Fibroblast of peridontal ligament (primary cell): Measurements from ENCODE around the gene KRT40.
"Not testable (repeated sequence)": the region's sequence is repeated elsewhere in the genome, so short reads cannot be mapped to it uniquely, and the experiment has no call there.

ENCODE experiments used
- DNase-seq: peaks from one replicate; pipeline ENCODE4 v3.0.0-alpha.2; 2010; ENCODE audit errors: extremely low read depth

KRT40 gene

DNA sequence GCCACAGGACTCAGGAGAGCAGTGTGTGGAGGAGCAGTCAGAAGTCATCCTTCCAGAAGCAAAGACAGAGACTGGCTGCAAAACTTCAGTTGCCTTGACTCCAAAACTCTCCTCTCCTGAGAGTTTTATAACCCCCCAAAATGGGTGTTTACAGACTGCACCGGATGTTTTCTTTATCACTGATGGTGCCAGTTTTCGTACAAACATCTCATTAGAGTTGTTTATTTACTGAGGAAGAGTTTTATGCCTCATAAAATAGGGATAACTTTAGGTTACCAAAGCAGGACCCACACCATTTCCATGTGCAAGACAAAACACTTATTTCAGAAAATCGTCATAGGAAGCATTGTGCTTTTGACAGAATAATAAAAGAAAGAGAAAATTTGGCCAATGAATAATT is at the start of gene KRT40:
TSS of gene KRT40 (minus strand) at position 101 of the 400 bp plus-strand sequence. CDS start at position 48, 53 bp downstream.
- no peak for DNase-seq

DNA sequence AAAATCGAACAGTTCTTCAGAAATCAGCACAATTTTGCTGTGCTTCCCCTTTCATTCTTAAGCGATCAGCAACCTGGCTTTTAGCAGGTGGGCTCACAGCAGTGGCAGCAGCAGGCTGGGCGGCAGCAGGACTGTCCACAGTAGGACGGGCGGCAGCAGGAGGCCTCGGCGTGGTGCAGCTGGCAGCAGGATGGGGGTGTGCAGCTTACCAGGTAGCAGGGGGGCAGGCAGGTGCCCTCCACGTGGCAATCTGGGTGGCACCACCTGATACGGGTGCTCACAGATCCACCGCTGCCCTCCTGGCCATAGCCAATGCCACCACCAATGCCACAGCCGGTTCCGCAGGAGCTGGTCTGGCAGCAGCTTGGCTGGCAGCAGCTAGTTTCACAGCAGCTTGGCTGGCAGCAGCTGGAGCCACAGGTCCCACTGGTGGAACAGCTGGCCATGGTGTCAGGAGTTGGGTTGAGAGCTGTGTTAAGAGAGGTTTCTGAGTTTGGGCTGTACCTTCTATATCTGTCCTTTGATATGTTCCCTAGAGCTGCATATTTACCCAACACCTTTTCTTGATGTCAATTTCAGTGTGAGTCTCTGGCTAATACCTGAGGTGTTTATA is 45.6 kb upstream of the KRT40 start, which contains the start of gene KRTAP1-4:
TSS of gene KRTAP1-4 (minus strand) at position 563 of the 613 bp plus-strand sequence. CDS start at position 446, 117 bp downstream.
- DNase-seq = no peak

DNA sequence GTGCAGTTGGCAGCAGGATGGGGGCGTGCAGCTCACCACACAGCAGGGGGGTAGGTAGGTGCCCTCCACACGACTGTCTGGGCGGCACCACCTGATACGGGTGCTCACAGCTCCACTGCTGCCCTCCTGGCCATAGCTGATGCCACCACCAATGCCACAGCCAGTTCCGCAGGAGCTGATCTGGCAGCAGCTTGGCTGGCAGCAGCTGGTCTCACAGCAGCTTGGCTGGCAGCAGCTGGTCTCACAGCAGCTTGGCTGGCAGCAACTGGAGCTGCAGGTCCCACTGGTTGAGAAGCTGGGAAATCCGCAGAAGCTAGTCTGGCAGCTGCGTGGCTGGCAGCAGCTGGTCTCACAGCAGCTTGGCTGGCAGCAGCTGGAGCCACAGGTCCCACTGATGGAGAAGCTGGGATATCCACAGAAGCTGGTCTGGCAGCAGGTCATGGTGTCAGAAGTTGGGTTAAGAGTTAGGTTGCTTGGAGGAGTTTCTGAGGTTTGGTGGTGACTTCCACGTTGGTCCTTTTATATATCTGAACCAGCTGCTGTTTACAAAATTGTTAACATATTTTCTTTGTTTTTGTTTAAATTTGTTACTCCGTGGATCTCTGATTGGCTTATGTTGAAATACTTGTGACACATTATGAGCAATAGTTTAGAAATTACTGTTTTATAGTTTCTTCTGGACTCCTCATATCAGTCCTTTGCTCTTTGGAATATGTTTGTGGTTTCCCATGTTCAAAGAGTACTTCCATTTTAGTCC is 42.8 kb upstream of the KRT40 start, which contains the start of gene KRTAP1-5:
TSS of gene KRTAP1-5 (minus strand) at position 494 of the 757 bp plus-strand sequence. CDS start at position 441, 53 bp downstream.
- peak; percentile 98 for DNase-seq

DNA sequence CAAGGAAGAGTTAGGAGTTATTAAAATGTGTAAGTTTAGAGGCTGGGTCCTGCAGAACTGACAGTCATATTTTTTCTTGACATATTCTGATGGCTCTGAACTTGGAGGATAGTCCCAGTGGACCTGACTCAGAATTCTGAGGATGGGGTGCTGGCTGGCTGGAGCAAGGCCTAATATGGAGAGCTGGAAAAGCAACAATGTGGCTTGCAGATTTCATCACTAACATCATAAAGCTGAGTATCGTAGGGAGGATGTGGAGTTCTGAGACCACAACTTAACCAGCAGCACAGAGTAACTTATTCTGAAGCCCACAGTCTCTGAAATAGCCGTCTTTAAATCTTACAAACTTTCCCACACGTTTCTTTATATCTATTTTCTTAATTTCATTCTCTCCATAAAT is 40.6 kb upstream of the KRT40 start:
- DNase-seq = peak; percentile 77

DNA sequence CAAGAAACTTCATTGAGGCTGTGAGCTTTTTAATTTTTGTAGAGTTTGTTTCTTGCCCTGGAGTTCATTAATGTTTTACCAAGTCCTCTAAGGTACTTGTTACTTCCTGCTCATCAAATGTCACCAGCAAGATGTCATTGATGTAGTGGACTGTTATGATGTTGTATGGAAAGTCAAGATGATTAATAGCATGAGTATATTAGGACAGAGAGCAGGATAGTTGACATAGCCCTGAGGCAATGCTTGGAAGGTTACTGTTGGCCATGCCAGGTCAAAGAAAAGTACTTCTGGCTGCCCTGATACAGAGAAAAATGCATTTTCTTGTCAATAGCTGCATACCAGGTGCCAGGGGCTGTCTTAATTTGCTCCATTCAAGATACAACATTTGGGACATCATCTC is 36.2 kb upstream of the KRT40 start:
- DNase-seq = no peak

DNA sequence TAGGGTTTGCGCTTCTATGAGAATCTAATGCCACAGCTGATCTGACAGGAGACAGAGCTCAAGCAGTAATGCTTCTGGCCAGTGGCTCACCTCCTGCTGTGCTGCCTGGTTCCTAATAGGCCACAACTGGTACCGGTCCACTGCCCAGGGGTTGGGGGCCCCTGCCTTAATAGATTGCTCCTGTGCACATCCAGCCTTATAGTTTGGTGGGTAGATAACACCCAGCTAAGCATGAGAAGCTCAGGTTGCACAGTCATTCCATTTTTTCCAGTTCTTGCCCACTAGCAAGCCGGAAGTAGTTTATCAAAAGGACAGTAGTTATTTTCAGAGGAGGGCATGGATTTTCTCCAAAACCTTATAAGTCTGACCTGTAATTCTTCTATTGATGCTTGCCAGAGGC is 35.3 kb upstream of the KRT40 start:
- DNase-seq = no peak

DNA sequence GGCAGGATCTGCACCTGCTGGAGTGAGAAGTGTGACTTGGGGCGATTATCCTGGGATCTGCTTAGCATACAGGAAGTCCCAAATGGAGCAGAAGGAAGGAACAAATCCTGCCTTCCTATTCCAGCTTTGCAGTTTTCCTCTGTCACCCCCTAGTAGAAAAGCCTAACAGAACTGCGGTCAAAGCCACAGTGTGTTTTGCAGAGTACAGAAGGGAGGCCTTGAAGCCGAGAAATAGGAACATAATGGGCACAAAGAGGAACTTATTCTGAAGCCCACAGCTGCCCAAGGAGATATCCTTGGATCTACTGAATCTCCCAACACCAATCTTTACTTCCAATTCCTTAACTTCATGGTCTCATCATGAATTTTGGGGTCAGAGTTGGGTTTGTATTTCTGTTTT is 34.4 kb upstream of the KRT40 start:
- no peak for DNase-seq

DNA sequence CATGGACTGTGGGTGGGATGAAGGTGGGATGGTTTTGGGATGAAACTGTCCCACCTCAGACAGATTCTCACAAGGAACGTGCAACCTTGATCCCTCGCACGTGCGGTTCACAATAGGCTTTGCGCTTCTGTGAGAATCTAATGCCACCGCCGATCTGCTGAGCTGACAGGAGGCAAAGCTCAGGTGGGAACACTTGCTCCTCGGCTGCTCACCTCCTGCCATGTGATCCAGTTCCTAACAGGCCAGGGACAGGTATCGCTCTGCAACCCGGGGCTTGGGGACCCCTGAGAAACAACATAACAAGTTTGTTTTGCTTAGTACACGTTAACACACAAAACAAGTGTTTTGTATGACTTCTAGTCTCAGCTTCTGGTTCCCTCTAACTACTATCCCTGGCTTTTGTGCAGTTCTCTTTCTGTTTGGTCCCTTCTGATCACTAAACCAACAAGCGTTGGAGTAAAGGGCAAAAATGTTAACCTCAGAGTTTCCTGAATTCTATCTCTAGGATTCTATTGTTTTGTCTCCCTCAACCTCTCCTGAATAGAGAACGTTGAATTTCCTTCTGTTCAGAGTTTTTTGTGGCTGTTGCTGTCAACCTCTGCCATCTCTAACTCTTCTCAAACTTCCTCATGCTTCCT is 32.6 kb upstream of the KRT40 start:
- no peak for DNase-seq

DNA sequence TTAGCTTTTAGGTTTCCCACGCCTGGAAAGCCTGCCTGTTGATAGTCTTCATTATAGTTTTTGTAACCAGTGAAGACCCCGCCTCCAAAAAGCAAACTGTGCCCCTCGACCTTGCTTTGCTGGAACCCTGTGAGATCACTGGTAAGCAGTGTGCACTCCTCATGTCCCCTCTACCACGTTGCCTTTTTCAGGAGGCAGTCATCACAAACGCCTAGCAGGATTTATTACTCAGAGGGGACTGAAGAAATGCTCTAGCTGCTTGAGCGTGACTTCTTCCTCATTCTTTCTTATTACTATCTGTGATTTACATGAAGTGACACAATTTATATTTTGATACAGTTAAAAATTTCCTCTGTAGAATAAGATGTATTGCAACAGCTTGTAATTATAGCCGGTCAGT is 31.3 kb upstream of the KRT40 start:
- DNase-seq = no peak

DNA sequence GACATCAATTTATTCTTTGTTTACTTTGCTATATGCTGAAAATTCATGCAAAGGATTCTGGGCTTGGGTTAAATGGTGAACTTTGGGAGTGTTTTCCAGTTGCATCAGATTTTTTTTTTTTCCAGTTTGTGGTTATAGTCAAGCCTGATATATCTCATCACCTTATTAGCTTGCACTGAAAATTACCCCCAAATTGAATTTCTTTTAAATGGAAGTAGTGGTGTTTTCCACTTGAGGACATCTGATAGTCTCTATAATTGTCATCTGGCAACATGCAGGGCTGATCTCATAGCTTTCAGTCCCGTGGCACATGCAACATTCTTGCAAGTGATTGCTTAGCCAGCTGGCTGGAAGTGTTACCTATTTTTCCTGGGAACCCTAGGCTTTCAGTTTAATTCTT is 29.5 kb upstream of the KRT40 start:
- DNase-seq = peak; percentile 95

DNA sequence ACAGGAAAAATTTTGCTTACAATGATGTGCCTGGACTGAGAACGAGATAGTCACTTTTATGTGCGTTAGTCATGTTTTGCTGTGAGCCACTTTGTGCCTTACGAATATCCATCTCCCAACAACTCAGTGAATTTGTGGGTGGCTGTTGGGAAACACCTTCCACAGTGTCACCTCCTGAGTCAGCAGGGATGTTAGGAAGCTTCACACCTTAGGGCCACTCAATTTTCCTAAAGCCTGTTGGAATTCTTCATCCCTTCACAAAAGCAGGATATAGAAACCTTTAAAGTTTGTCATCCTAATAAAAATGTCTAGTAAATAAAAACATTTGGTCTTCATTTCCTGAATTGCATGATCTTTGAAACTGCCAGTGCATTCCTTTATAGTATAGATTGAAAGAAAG is 29.1 kb upstream of the KRT40 start:
- DNase-seq = no peak

DNA sequence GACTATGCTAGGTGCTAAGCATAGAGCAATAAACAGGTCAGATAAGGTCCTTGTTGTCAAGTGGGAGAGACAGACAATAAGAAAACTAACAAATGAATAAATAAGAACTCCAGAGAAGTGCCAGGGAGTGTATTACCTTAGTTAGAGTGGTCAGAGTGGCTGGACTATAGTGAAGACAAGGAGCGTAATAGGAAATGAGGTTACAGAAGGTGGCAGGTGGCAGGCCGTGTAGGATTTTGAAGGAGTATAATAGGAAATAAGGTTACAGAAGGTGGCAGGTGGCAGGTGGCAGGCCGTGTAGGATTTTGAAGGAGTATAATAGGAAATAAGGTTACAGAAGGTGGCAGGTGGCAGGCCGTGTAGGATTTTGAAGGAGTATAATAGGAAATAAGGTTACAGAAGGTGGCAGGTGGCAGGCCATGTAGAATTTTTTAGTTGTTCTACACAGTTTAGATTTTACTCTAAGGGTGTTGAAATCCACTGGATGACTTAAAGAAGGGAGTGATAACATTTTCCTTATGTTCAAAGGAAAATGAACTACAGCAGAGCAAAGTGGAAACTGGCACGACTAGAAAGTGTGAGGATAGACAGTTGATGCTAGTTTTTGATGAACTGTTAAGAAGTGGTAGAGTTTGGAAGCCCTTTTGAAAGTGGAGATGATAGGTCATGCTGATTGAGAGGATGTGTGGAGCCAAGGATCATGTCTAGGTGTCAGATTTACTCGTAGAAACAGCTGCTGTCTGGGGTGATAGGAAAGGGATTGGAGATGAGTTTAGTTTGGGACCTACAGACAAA is 28.4 kb upstream of the KRT40 start:
- DNase-seq = no peak

DNA sequence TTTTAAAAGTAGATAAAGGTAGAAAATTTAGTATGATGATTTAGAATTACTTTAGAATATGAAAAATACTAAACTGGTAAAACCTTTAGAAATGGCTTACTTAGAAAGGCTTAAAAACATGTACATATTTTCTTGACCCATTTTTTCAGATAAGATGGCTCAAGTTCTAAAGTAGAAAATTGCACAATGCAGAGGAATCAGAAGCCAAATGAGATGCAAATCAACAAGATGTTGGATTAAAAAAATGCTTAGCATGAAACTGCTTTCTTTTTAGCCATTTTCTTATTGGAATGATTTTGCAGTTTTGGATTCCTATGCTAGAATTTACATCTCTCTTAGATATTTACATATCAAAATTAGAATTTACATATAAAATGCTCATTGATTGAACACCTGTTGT is 26.3 kb upstream of the KRT40 start:
- DNase-seq = peak; percentile 66

DNA sequence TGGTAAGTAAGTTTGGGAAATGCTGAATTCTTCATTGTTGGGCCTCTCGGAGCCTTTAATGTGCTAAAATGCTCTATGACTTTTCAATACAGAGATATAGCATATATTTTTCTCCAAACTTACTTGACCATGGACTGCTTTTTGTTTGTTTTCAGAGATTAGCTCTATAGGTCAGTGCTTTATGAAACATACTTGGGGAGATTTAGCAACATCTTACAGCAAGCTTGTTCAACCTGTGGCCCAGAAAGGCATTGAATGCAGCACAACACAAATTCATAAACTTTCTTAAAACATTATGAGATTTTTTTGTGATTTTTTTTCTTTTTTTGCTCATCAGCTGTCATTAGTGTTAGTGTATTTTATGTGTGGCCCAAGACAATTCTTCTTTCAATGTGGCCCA is 25.8 kb upstream of the KRT40 start:
- DNase-seq = no peak

DNA sequence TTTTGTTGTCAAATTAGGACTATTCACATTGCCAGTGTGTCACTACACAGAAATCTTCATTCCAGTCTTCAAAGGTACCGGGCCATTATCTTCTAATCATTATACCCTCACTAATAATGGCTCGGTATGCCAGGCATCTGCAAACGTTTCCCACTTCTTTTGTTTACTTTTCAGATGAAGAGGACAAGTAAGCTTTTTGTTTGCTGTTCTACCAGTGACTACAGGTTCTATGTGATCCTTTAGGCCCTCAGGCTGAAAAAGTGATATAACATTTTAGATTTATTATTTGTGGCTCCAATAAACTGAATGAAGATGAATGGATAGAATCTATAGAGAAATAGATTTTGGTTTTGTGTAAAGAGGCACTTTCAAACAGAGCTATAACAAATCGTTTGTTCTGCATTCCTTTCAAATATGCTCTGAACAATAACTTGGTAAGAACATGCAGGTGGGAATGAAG is 25.2 kb upstream of the KRT40 start:
- DNase-seq = no peak

DNA sequence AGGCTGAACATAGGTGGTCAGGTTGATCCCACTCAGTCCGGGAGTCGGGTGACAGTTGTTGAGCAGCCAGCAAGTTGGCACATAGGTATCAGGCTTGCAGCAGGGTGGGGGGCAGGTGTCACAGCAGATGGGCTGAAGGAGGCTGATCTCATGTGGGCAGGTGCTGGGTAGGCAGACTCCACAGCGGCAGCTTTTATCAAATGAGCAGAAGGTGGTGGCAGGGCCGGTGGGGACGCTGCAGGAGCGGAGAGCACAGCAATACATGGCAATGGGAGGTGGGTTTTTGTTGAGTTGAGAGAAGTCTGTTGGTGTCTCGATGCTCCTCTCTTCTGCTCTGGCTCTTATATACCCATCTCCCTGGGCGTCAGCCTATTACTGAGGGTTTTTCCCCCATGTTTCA is 24.7 kb upstream of the KRT40 start, which contains the start of gene KRTAP3-1:
TSS of gene KRTAP3-1 (minus strand) at position 318 of the 400 bp plus-strand sequence. CDS start at position 264, 54 bp downstream.
- DNase-seq = no peak

DNA sequence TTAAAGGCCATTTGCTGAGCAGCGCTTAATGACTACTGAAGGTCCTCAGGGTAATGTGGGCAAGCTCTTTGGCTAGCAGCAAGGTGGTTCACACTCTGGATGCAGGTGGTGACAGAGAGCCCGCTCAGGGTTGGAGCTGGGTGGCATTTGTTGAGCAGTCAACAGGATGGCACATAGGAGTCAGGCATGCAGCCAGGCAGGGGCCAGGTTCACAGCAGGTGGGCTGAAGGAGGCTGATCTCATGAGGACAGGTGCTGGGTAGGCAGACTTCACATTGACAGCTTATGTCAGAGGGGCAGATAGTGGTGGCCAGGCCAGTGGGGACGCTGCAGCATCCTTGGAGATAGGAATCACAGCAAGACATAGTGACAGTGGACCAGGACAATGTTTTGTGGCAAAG is 20.3 kb upstream of the KRT40 start:
- no peak for DNase-seq

DNA sequence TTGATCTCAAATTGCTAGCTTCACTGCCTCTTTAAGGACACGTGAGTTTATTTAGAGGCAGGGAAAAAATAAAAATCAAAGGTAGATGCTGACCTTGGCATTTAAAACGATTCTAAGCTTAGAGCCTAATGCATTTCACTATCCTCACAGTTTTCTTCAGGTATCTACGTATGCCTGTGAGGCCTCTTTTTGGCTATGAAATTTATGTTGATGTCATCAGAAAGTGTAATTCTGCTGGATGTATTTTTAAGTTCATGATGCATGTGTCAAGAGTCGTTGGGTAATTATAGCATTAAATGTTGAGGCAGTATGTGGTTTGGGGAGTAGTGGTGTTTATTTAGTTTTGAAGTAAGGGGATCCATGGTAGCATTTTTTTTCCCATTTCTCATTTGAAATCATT is 19.8 kb upstream of the KRT40 start:
- peak; percentile 54 for DNase-seq

DNA sequence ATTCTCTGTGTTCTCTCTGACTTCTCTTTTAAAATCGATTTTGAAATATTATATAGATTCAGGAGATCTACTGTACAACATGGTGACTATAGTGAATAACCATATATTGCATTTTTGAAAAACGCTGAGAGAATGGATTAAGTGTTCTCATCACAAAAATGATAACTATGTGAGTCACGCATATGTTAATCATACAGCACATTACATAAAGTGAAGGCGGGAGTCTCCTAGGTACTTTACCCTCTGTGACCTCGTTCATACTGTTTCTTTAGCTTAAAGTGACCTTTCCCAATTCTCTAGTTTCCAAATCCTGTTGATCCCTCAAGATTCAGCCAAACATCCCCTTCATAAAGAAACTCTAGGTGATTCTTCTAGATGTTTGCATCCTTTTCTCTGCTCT is 18.7 kb upstream of the KRT40 start:
- DNase-seq = no peak

DNA sequence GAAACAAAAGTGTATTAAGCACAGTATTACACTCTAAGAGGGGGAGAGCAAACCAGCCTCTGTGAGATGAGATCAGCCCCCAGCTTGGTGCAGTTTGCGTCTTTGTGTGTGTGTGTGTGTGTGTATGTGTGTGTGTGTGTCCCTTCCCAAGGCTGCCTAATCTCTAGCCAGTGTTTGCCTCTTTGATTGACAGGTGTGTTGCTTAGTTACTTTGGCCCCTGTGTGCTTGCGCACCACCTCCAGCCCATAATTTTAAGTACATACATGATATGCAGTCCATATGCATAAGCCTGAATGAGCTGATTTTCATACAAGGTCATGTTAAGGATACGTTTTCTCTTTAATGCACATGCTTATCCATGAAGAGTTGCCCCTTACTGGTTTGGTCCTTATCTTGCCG is 17.7 kb upstream of the KRT40 start:
- DNase-seq = no peak

DNA sequence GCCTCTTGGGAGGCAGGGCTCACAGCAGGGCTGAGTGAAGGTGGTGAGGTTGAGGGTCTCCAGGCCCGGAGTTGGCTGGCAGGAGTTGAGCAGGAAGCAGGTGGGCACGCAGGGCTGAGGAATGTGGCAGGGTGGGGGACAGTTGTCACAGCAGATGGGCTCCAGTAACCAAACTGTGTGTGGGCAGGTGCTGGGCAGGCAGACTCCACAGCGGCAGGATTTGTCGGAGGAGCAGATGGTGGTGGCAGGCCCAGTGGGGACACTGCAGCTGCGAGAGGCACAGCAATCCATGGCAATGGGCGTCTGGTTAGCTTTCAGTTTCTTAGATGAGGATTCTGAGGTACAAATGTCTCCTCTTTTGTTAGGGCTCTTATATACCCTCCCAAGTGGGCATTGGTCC is 15.4 kb upstream of the KRT40 start, which contains the start of gene KRTAP3-2:
TSS of gene KRTAP3-2 (minus strand) at position 344 of the 400 bp plus-strand sequence. CDS start at position 291, 53 bp downstream.
- DNase-seq = not testable (repeated sequence)

DNA sequence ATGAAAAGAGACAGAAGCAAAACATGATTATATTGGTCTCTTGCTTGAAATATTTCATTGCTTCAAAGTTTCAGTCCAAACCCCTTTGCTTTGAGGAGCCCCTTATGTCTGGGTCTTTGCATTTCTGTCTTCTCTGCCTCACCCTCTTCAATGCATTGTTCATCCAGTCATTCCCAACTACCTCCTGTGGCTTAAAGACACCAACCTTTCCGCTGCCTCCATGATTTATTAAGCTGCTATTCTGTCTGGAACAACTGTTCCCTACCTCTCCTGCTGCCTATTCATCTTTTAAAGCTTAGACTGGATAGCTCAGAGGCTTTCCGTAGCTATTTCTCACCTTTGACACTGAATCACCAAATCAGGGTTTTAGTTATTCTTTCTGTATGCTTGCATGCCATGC is 13.2 kb upstream of the KRT40 start:
- DNase-seq = no peak
